ENCODE results near the gene PARD3.

- TF ChIP-seq CTCF (IDR thresholded peaks at IDR 0.05 in 2 of 3, conservative IDR thresholded peaks at IDR 0.05 in 1 of 3; ENCODE audit: control insufficient read depth in 2 of 3, extremely low read depth in 1 of 3, insufficient read depth in 1 of 3, low read depth in 3 of 3, low read length in 3 of 3) (no peak), PKNOX1 (IDR thresholded peaks at IDR 0.05) (no peak), EZH2 (IDR thresholded peaks at IDR 0.05; ENCODE audit: borderline replicate concordance, control insufficient read depth, low read depth, low read length) (no peak), ESRRA (IDR thresholded peaks at IDR 0.05; ENCODE audit: low read length) (no peak)
These were observed 323.0 kb downstream of the PARD3 start for GRCh38 chr10:34492081-34492480.

All from GM12878 (cell line).